NOMO-1 treated with dmso at 0.1 percent for 144 hours (cell line): ENCODE data around the gene SYT2.
"Not testable (repeated sequence)": the region's sequence is repeated elsewhere in the genome, so short reads cannot be mapped to it uniquely, and the experiment has no call there.

Experiments
- DNase-seq: peaks from one replicate; lab custom pipeline; 2025; ENCODE audit not compliant: unreplicated experiment; lab: John Stamatoyannopoulos, UW

Gene SYT2

GRCh38 chr1:202578001-202578504 lies 132.2 kb downstream of the SYT2 start:
- no peak for DNase-seq

GRCh38 chr1:202577381-202577780 lies 132.9 kb downstream of the SYT2 start:
- DNase-seq, result no peak

- peak; percentile 43 for DNase-seq
Observed at GRCh38 chr1:202576816-202577215, 133.4 kb downstream of the SYT2 start.

GRCh38 chr1:202575918-202576653 lies 134.2 kb downstream of the SYT2 start:
- DNase-seq, result no peak

GRCh38 chr1:202572867-202573266 lies 137.4 kb downstream of the SYT2 start:
- DNase-seq, result no peak

GRCh38 chr1:202571719-202572339 lies 138.4 kb downstream of the SYT2 start:
- DNase-seq, result peak; percentile 10

GRCh38 chr1:202569393-202570322 lies 140.6 kb downstream of the SYT2 start:
- DNase-seq, result no peak

- DNase-seq, result no peak
Observed at GRCh38 chr1:202568826-202569225, 141.4 kb downstream of the SYT2 start.

- DNase-seq, result no peak
Observed at GRCh38 chr1:202568410-202568809, 141.8 kb downstream of the SYT2 start.

GRCh38 chr1:202567738-202568137 lies 142.5 kb downstream of the SYT2 start:
- no peak for DNase-seq

- no peak for DNase-seq
Observed at GRCh38 chr1:202565890-202566602, 144.2 kb downstream of the SYT2 start.

- no peak for DNase-seq
Observed at GRCh38 chr1:202564958-202565495, 145.2 kb downstream of the SYT2 start.

GRCh38 chr1:202563818-202564217 lies 146.4 kb downstream of the SYT2 start:
- DNase-seq, result no peak

- DNase-seq, result no peak
Observed at GRCh38 chr1:202562444-202563060, 147.7 kb downstream of the SYT2 start.

- no peak for DNase-seq
Observed at GRCh38 chr1:202561726-202562443, 148.4 kb downstream of the SYT2 start.

GRCh38 chr1:202561240-202561639 lies 149.0 kb downstream of the SYT2 start:
- DNase-seq, result no peak

GRCh38 chr1:202557662-202558061 lies 152.6 kb downstream of the SYT2 start:
- DNase-seq, result not testable (repeated sequence)

GRCh38 chr1:202556037-202556436 lies 154.2 kb downstream of the SYT2 start:
- not testable (repeated sequence) for DNase-seq

GRCh38 chr1:202554619-202555018 lies 155.6 kb downstream of the SYT2 start:
- not testable (repeated sequence) for DNase-seq
